ENCODE data around the gene OCRL. TPM values are rescaled to one million over a fixed set of nuclear protein-coding genes. Genes with fewer than 3 reads are reported as not detected.

Gene OCRL
- total and polyA plus RNA-seq, 4 donors = 8.6 to 20.2 (median 14.0) TPM

GRCh38 chrX:129516402-129516801 is 23.7 kb upstream of the OCRL start:
- H3K9ac ChIP-seq (ENCODE audit: insufficient read depth in 1 of 2, low read length in 2 of 2) = no peak overlapping the region
- H3K9me3 ChIP-seq (ENCODE audit: control insufficient read depth in 4 of 4, insufficient read depth in 3 of 4, low read length in 3 of 4) = no peaks in the 10 kb centered on the region
- H3K4me1 ChIP-seq (ENCODE audit: control insufficient read depth in 5 of 5, insufficient read depth in 5 of 5, low read length in 5 of 5) = no peaks in the 10 kb centered on the region
- H3K27ac ChIP-seq (ENCODE audit: low read depth in 1 of 2, low read length in 1 of 2) = no peak overlapping the region
- TF ChIP-seq CTCF (IDR thresholded peaks at IDR 0.05; ENCODE audit: control extremely low read depth, extremely low read depth) = no peak
- no peak overlapping the region for H3K4me3 ChIP-seq
- 59 to 86% methylated on average over 3 of the region's 3 CpGs for WGBS, 2 donors
- H3K36me3 ChIP-seq (ENCODE audit: control insufficient read depth in 4 of 4, insufficient read depth in 4 of 4, low read length in 4 of 4) = peaks cover 0 to 6% (median 1%) of the 10 kb centered on the region in 4 donors
- no peak for ATAC-seq (ENCODE audit: insufficient read depth, low FRiP score)
- DNase-seq = no peak
- no peaks in the 10 kb centered on the region for H3K27me3 ChIP-seq (ENCODE audit: control insufficient read depth in 3 of 3, insufficient read depth in 3 of 3, low read length in 2 of 3)

- TF ChIP-seq CTCF (IDR thresholded peaks at IDR 0.05; ENCODE audit: control extremely low read depth, extremely low read depth) = no peak
- Histone ChIP-seq H3K4me3 (no peak overlapping the region), H3K27ac (ENCODE audit: low read depth in 1 of 2, low read length in 1 of 2) (no peak overlapping the region), H3K9me3 (ENCODE audit: control insufficient read depth in 4 of 4, insufficient read depth in 3 of 4, low read length in 3 of 4) (peaks cover 0 to 2% (median 0%) of the 10 kb centered on the region in 4 donors), H3K4me1 (ENCODE audit: control insufficient read depth in 5 of 5, insufficient read depth in 5 of 5, low read length in 5 of 5) (no peaks in the 10 kb centered on the region), H3K27me3 (ENCODE audit: control insufficient read depth in 3 of 3, insufficient read depth in 3 of 3, low read length in 2 of 3) (no peaks in the 10 kb centered on the region), H3K36me3 (ENCODE audit: control insufficient read depth in 4 of 4, insufficient read depth in 4 of 4, low read length in 4 of 4) (peaks cover 0 to 4% (median 0%) of the 10 kb centered on the region in 4 donors), H3K9ac (ENCODE audit: insufficient read depth in 1 of 2, low read length in 2 of 2) (no peak overlapping the region)
- DNase-seq = no peak
- 63 to 76% methylated on average over 3 of the region's 3 CpGs for WGBS, 2 donors
- ATAC-seq (ENCODE audit: insufficient read depth, low FRiP score) = no peak
These were observed 19.9 kb upstream of the OCRL start for GRCh38 chrX:129520151-129520550.

GRCh38 chrX:129522184-129523078 is 17.6 kb upstream of the OCRL start:
- 3 to 27% methylated on average over 17 to 56 of the region's 56 CpGs for WGBS, 2 donors
- H3K4me3 ChIP-seq = peak overlapping the region; percentile 50
- H3K9ac ChIP-seq (ENCODE audit: insufficient read depth in 1 of 2, low read length in 2 of 2) = peak overlapping the region; percentile 54 to 81
- H3K4me1 ChIP-seq (ENCODE audit: control insufficient read depth in 5 of 5, insufficient read depth in 5 of 5, low read length in 5 of 5) = no peaks in the 10 kb centered on the region
- no peaks in the 10 kb centered on the region for H3K27me3 ChIP-seq (ENCODE audit: control insufficient read depth in 3 of 3, insufficient read depth in 3 of 3, low read length in 2 of 3)
- no peak for TF ChIP-seq CTCF (IDR thresholded peaks at IDR 0.05; ENCODE audit: control extremely low read depth, extremely low read depth)
- peak; percentile 77 to 85 (median 80) for DNase-seq
- peak overlapping the region; percentile 76 to 79 for H3K27ac ChIP-seq (ENCODE audit: low read depth in 1 of 2, low read length in 1 of 2)
- ATAC-seq (ENCODE audit: insufficient read depth, low FRiP score) = peak; percentile 68
- H3K36me3 ChIP-seq (ENCODE audit: control insufficient read depth in 4 of 4, insufficient read depth in 4 of 4, low read length in 4 of 4) = peaks cover 0 to 4% (median 0%) of the 10 kb centered on the region in 4 donors
- H3K9me3 ChIP-seq (ENCODE audit: control insufficient read depth in 4 of 4, insufficient read depth in 3 of 4, low read length in 3 of 4) = peaks cover 0 to 2% (median 0%) of the 10 kb centered on the region in 4 donors

All from lung (tissue), 12 donors.